HepG2 (cell line): ENCODE data around the gene ME3. TPM values are rescaled to one million over a fixed set of nuclear protein-coding genes. Genes with fewer than 3 reads are reported as not detected.

Experiments used
- ATAC-seq: fragments of 200-7000 bp; cut with Tn5 transposase; 3 replicates; pipeline ENCODE4 v1.9.1; 2020; ENCODE audit warnings: mild to moderate bottlenecking, moderate library complexity
- BruUV-seq: library from RNA; stranded (reverse); fragments of 400-500 nt; replicated peaks from 2 replicates; lab custom pipeline; 2021; lab: Mats Ljungman, UMichigan
- CTCF ChIA-PET: fragments of 300-600 bp; formaldehyde crosslinking; extraction: SDS; loops from one replicate; lab custom pipeline; 2021; ENCODE audit warnings: low total read pairs, inconsistent platforms, low intra/inter-chr PET ratio; lab: Yijun Ruan, JAX
- POLR2A ChIA-PET: fragments of 350-600 bp; sonication (Branson Sonifier 250); formaldehyde crosslinking; loops from one replicate; lab custom pipeline; 2020; ENCODE audit warnings: antibody characterized with exemption, inconsistent platforms; lab: Yijun Ruan, JAX
- DNase-seq: peaks from one replicate; pipeline ENCODE4 v3.0.0-alpha.2; 2015; ENCODE audit warnings: low spot score
- FAIRE-seq: peaks from 3 replicates; lab custom pipeline; 2011; peaks lifted over from hg19 to GRCh38; lab: Jason Lieb, UNC
- H2AFZ ChIP-seq: one replicate; pipeline ENCODE4 v1.6.1; 2011; ENCODE audit warnings: low read length, inconsistent platforms
- H3K27ac ChIP-seq: fragments of 300-600 bp; 3 replicates; pipeline ENCODE4 v1.8.0; 2011; ENCODE audit warnings: mixed run types, mild to moderate bottlenecking, mixed read lengths, low read length, inconsistent platforms; ENCODE audit not compliant: insufficient read depth; ENCODE audit errors: extremely low read length
- H3K27me3 ChIP-seq, 2 experiments: fragments of 200-600 bp in 1 of 2; 2 replicates in 1 of 2; 3 replicates in 1 of 2; pipeline versions ENCODE4 v1.6.0 to v1.8.0; 2011; ENCODE audit warnings: low read length in 2 of 2, mild to moderate bottlenecking in 2 of 2, moderate library complexity in 2 of 2, inconsistent platforms in 1 of 2; ENCODE audit not compliant: insufficient read depth in 2 of 2, control insufficient read depth in 1 of 2
- H3K36me3 ChIP-seq, 2 experiments: fragments of 200-600 bp in 1 of 2; replicated peaks in 1 of 2; 2 replicates in 1 of 2; 3 replicates in 1 of 2; pipeline versions ENCODE4 v1.5.1 to v1.8.0; 2011; ENCODE audit warnings: low read length in 2 of 2, inconsistent platforms in 1 of 2; ENCODE audit not compliant: insufficient read depth in 2 of 2, control insufficient read depth in 1 of 2
- H3K4me1 ChIP-seq: 2 replicates; pipeline ENCODE4 v1.5.1; 2012; ENCODE audit warnings: low read length, inconsistent platforms; ENCODE audit not compliant: insufficient read depth
- H3K4me2 ChIP-seq: 2 replicates; pipeline ENCODE4 v1.6.0; 2011; ENCODE audit warnings: low read depth, low read length, inconsistent platforms
- H3K4me3 ChIP-seq, 3 experiments: fragments of 200-600 bp in 1 of 3; sonication (generic), shearing (Covaris generic) in 1 of 3; replicated peaks in 1 of 3; 2 replicates each; pipeline ENCODE4 v1.5.1; 2011 to 2016; ENCODE audit warnings: low read length in 3 of 3, inconsistent platforms in 2 of 3, low read depth in 2 of 3, mild to moderate bottlenecking in 2 of 3, control low read depth in 1 of 3, mixed read lengths in 1 of 3; ENCODE audit not compliant: insufficient read depth in 1 of 3
- H3K79me2 ChIP-seq: one replicate; pipeline ENCODE4 v1.6.1; 2011; ENCODE audit warnings: low read length, inconsistent platforms; ENCODE audit not compliant: insufficient read depth
- H3K9ac ChIP-seq: 2 replicates; pipeline ENCODE4 v1.6.0; 2011; ENCODE audit warnings: mild to moderate bottlenecking, low read depth, low read length, inconsistent platforms; ENCODE audit not compliant: insufficient read depth
- H3K9me3 ChIP-seq: 2 replicates; pipeline ENCODE4 v1.5.1; 2012; ENCODE audit warnings: mild to moderate bottlenecking, low read length
- H4K20me1 ChIP-seq: 2 replicates; pipeline ENCODE4 v1.6.0; 2011; ENCODE audit warnings: inconsistent platforms, mild to moderate bottlenecking, low read length, moderate library complexity; ENCODE audit not compliant: insufficient read depth
- CENPT ChIP-seq: sonication (generic); formaldehyde crosslinking; IDR thresholded peaks from 2 replicates; pipeline ENCODE4 v1.8.0; 2022; ENCODE audit warnings: low read depth, mild to moderate bottlenecking, moderate library complexity, missing genetic modification reagents
- MYC ChIP-seq: sonication (generic); formaldehyde crosslinking; IDR thresholded peaks from 2 replicates; pipeline ENCODE4 v1.9.0; 2021; ENCODE audit warnings: missing genetic modification reagents, borderline replicate concordance
- RARA ChIP-seq: IDR thresholded peaks from 2 replicates; pipeline ENCODE4 v1.6.1; 2016; ENCODE audit warnings: missing genetic modification reagents, missing compliant biosample characterization
- ZKSCAN1 ChIP-seq: fragments of 150-350 bp; IDR thresholded peaks from 2 replicates; pipeline ENCODE4 v1.6.1; 2014; ENCODE audit warnings: low read length
- ZNF124 ChIP-seq: sonication (generic); formaldehyde crosslinking; IDR thresholded peaks from 2 replicates; pipeline ENCODE4 v1.4.0; 2020; ENCODE audit warnings: missing genetic modification reagents
- ZNF710 ChIP-seq: sonication (generic); formaldehyde crosslinking; IDR thresholded peaks from 2 replicates; pipeline ENCODE4 v1.5.0; 2020; ENCODE audit warnings: mild to moderate bottlenecking, missing genetic modification reagents, borderline replicate concordance
- ZNF747 ChIP-seq: sonication (generic); formaldehyde crosslinking; IDR thresholded peaks from 2 replicates; pipeline ENCODE4 v1.8.1; 2023; ENCODE audit warnings: missing genetic modification reagents, mild to moderate bottlenecking, borderline replicate concordance
- ZNF792 ChIP-seq: IDR thresholded peaks from 2 replicates; pipeline ENCODE4 v1.6.1; 2016
- WGBS: methylation state at CpG from one replicate; pipeline ENCODE4 v1.1.6; 2017; ENCODE audit warnings: low lambda C conversion rate; 5-methylcytosine and 5-hydroxymethylcytosine counted together
- in situ Hi-C: cut with HindIII; loops from 2 replicates; pipeline ENCODE4 v1.10.0; 2017; ENCODE audit warnings: low pct_unique_long_range_greater_than_20kb; ENCODE audit not compliant: extremely low pct_ligation_motif_present
- intact Hi-C: fragments of 100-400 bp; cut with micrococcal nuclease; formaldehyde crosslinking; loops from one replicate; pipeline ENCODE4 v1.10.0; 2022; ENCODE audit not compliant: unreplicated experiment
- polyA plus RNA-seq, 8 experiments: library from polyadenylated mRNA; depleted of rRNA in 3 of 8; stranded (reverse) in 7 of 8; unstranded in 1 of 8; fragments of >200 nt; fragmentation: Illumina TruSeq in 4 of 8; extraction: Trizol in 4 of 8; gene quantifications; 2 replicates each; pipeline versions ENCODE4 v1.2.1 to v1.2.3, GENCODE V29; 2011 to 2016; ENCODE audit warnings: low read depth in 4 of 8, missing spikeins in 1 of 8, mixed read lengths in 1 of 8; ENCODE audit not compliant: insufficient read depth in 1 of 8
- total RNA-seq, 5 experiments: library from RNA; depleted of rRNA; stranded (reverse); fragments of >200 nt; fragmentation: Illumina TruSeq; extraction: Trizol; gene quantifications; 2 replicates each; pipeline ENCODE4 v1.2.3, GENCODE V29; 2016; ENCODE audit warnings: low read depth in 1 of 5
- TF ChIP-seq, protein P1 (sequence below): IDR thresholded peaks from 2 replicates; pipeline ENCODE4 v1.4.0; 2020; ENCODE audit warnings: mild to moderate bottlenecking, missing genetic modification reagents

Gene ME3
- total and polyA plus RNA-seq, 2 of the 13 experiments (the other 11 are each of a cell fraction or from before 2014, with no cell fraction given): not detected

GRCh38 chr11:86458294-86459001 is 214.0 kb downstream of the ME3 start:
- H3K27me3 ChIP-seq: no peaks in the 10 kb centered on the region
- ATAC-seq: no peak
- no TSS peak for BruUV-seq
- no peaks in the 10 kb centered on the region for H3K36me3 ChIP-seq
- H3K27ac ChIP-seq: no peak overlapping the region
- H3K9ac ChIP-seq: no peak overlapping the region
- no peaks in the 10 kb centered on the region for H3K79me2 ChIP-seq
- FAIRE-seq: no peak
- no peaks in the 10 kb centered on the region for H4K20me1 ChIP-seq
- H2AFZ ChIP-seq: no peak overlapping the region
- no peaks in the 10 kb centered on the region for H3K4me1 ChIP-seq
- DNase-seq: no peak
- POLR2A ChIA-PET: no interaction called here
- 29% methylated on average over 5 of the region's 5 CpGs for WGBS
- no peaks in the 10 kb centered on the region for H3K9me3 ChIP-seq
- CTCF ChIA-PET: interaction anchor here (1.5 to 1.7 kb wide), 2 partner anchors 113 to 360 kb away, joined by 4 to 6 read pairs; no protein-coding TSS in a partner anchor
- intact Hi-C loops (loop anchor here (5.0 kb wide), 1 partner anchor 344 kb away; the partner anchor contains the start of gene PRSS23), in situ Hi-C loops (loop anchor here (5.0 kb wide), 2 partner anchors 114 to 359 kb away; no protein-coding TSS in a partner anchor)
- no peak for TF ChIP-seq RARA
- no peak for TF ChIP-seq CENPT (CRISPR knock-in tag)
- H3K4me2 ChIP-seq: no peak overlapping the region
- H3K4me3 ChIP-seq: no peak overlapping the region

DNA sequence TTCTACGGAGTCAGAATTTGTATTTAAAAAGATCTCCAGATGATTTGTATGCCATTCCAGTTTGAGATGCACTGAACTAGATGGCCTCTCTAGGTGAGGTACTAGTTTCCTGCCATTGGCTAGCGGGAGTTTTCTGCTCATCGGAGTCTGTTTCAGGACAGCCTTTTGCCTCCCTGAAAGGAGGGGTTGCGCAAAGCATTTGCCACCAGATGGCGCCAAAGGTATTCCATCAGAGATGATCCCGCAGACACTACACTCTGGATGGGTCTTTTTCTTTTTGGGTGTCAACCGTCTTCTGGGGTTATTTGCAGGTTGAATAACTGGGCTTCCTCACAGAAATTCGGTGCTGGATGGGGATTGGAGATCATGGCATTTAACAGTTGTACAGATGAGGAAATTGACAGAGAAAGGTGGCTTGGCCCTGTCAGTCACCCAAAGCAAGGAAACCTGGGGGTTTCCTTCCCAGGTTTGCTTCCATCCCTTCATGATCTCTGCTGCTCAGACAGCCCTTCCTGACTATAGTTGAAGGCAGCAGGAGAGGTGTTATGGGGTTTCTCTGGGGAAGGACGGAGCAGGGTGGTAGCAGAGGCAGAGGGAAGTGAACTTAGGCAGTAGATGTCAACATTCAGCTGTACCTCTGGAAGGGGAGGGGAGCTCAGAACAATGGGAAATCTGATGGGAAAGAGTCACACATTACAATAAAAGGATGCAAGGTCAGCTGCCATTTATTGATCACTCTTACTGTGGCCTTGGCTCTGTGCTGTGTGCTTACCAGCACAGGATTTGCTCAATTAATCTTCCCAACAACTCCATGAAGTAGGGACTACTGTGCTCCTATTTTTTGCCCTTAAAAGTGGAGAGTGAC is 216.1 kb downstream of the ME3 start:
- no peak overlapping the region for H3K4me3 ChIP-seq
- H4K20me1 ChIP-seq: no peaks in the 10 kb centered on the region
- H3K27me3 ChIP-seq: no peaks in the 10 kb centered on the region
- H3K4me2 ChIP-seq: no peak overlapping the region
- H3K9ac ChIP-seq: no peak overlapping the region
- no peaks in the 10 kb centered on the region for H3K79me2 ChIP-seq
- in situ Hi-C loops: loop anchor here (5.0 kb wide), 2 partner anchors 116 to 361 kb away; no protein-coding TSS in a partner anchor
- DNase-seq (peak; percentile 66), FAIRE-seq (peak; percentile 63), ATAC-seq (peak; percentile 96)
- WGBS: 2% methylated on average over 9 of the region's 9 CpGs
- CTCF ChIA-PET: interaction anchor here (0.7 to 3.4 kb wide), 6 partner anchors 14 to 463 kb away, joined by 3 to 48 read pairs (median 18); no protein-coding TSS in a partner anchor
- H2AFZ ChIP-seq: no peak overlapping the region
- H3K4me1 ChIP-seq: no peaks in the 10 kb centered on the region
- BruUV-seq: no TSS peak
- intact Hi-C loops: loop anchor here (1.0 to 5.0 kb wide), 4 partner anchors 115 to 362 kb away; partner anchors contain the start of gene PRSS23
- H3K9me3 ChIP-seq: no peaks in the 10 kb centered on the region
- no peaks in the 10 kb centered on the region for H3K36me3 ChIP-seq
- no peak overlapping the region for H3K27ac ChIP-seq
- POLR2A ChIA-PET: interaction anchor here (1.4 kb wide), 1 partner anchor 20 kb away, joined by 4 read pairs; no protein-coding TSS in a partner anchor
- TF ChIP-seq ZNF124 (CRISPR knock-in tag) (no peak), MYC (CRISPR knock-in tag) (no peak), ZNF710 (CRISPR knock-in tag) (no peak), ZNF792 (CRISPR knock-in tag) (no peak), ZNF747 (CRISPR knock-in tag) (0 out of 2 replicates have a peak, but pooled peaks have one; percentile 38), ZKSCAN1 (no peak)
- TF ChIP-seq, protein P1, sequence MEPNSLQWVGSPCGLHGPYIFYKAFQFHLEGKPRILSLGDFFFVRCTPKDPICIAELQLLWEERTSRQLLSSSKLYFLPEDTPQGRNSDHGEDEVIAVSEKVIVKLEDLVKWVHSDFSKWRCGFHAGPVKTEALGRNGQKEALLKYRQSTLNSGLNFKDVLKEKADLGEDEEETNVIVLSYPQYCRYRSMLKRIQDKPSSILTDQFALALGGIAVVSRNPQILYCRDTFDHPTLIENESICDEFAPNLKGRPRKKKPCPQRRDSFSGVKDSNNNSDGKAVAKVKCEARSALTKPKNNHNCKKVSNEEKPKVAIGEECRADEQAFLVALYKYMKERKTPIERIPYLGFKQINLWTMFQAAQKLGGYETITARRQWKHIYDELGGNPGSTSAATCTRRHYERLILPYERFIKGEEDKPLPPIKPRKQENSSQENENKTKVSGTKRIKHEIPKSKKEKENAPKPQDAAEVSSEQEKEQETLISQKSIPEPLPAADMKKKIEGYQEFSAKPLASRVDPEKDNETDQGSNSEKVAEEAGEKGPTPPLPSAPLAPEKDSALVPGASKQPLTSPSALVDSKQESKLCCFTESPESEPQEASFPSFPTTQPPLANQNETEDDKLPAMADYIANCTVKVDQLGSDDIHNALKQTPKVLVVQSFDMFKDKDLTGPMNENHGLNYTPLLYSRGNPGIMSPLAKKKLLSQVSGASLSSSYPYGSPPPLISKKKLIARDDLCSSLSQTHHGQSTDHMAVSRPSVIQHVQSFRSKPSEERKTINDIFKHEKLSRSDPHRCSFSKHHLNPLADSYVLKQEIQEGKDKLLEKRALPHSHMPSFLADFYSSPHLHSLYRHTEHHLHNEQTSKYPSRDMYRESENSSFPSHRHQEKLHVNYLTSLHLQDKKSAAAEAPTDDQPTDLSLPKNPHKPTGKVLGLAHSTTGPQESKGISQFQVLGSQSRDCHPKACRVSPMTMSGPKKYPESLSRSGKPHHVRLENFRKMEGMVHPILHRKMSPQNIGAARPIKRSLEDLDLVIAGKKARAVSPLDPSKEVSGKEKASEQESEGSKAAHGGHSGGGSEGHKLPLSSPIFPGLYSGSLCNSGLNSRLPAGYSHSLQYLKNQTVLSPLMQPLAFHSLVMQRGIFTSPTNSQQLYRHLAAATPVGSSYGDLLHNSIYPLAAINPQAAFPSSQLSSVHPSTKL (CRISPR knock-in tag): no peak
